ENCODE measurements around the gene NLGN4X. TPM values are rescaled to one million over a fixed set of nuclear protein-coding genes. Genes with fewer than 3 reads are reported as not detected.

NLGN4X gene
- total RNA-seq, 1 donor from 2014 or later, result 4.2 TPM

GRCh38 chrX:6223516-6223915 lies 5.2 kb downstream of the NLGN4X start:
- Histone ChIP-seq H3K27ac (no peak overlapping the region), H3K4me3 (no peak overlapping the region), H3K4me1 (no peaks in the 10 kb centered on the region), H3K27me3 (no peaks in the 10 kb centered on the region), H3K36me3 (no peaks in the 10 kb centered on the region), H3K9me3 (no peaks in the 10 kb centered on the region)
- intact Hi-C loops (cut with DNase I), result no loop called here
- no peak for DNase-seq
- no peak for TF ChIP-seq CTCF (IDR thresholded peaks at IDR 0.05)
- no peak for ATAC-seq

- no peak overlapping the region for H3K4me3 ChIP-seq
- no peak for TF ChIP-seq CTCF (IDR thresholded peaks at IDR 0.05)
- no peak for DNase-seq
- no peaks in the 10 kb centered on the region for H3K4me1 ChIP-seq
- H3K27me3 ChIP-seq, result no peaks in the 10 kb centered on the region
- no peaks in the 10 kb centered on the region for H3K9me3 ChIP-seq
- intact Hi-C loops (cut with DNase I), result no loop called here
- no peaks in the 10 kb centered on the region for H3K36me3 ChIP-seq
- ATAC-seq, result no peak
- H3K27ac ChIP-seq, result no peak overlapping the region
Measured at GRCh38 chrX:6210230-6210629, 18.4 kb downstream of the NLGN4X start.

- Histone ChIP-seq H3K9me3 (no peaks in the 10 kb centered on the region), H3K4me1 (no peaks in the 10 kb centered on the region), H3K4me3 (no peak overlapping the region), H3K36me3 (no peaks in the 10 kb centered on the region), H3K27me3 (no peaks in the 10 kb centered on the region), H3K27ac (no peak overlapping the region)
- DNase-seq (no peak), ATAC-seq (no peak)
- TF ChIP-seq CTCF (IDR thresholded peaks at IDR 0.05), result no peak
- intact Hi-C loops (cut with DNase I), result no loop called here
Measured at GRCh38 chrX:6203462-6204215, 25.0 kb downstream of the NLGN4X start.

- H3K27me3 ChIP-seq, result no peaks in the 10 kb centered on the region
- H3K4me1 ChIP-seq, result no peaks in the 10 kb centered on the region
- TF ChIP-seq CTCF (IDR thresholded peaks at IDR 0.05), result no peak
- no peaks in the 10 kb centered on the region for H3K36me3 ChIP-seq
- no peaks in the 10 kb centered on the region for H3K9me3 ChIP-seq
- no peak overlapping the region for H3K27ac ChIP-seq
- no peak for DNase-seq
- ATAC-seq, result no peak
- intact Hi-C loops (cut with DNase I), result no loop called here
- H3K4me3 ChIP-seq, result no peak overlapping the region
Measured at GRCh38 chrX:6199486-6199885, 29.2 kb downstream of the NLGN4X start.

- Histone ChIP-seq H3K9me3 (no peaks in the 10 kb centered on the region), H3K36me3 (no peaks in the 10 kb centered on the region), H3K27me3 (no peaks in the 10 kb centered on the region), H3K4me3 (no peak overlapping the region), H3K4me1 (no peaks in the 10 kb centered on the region), H3K27ac (no peak overlapping the region)
- TF ChIP-seq CTCF (IDR thresholded peaks at IDR 0.05), result no peak
- ATAC-seq, result no peak
- intact Hi-C loops (cut with DNase I), result no loop called here
- DNase-seq, result no peak
Measured at GRCh38 chrX:6187256-6187655, 41.4 kb downstream of the NLGN4X start.
